ENCODE measurements around the gene FSHR. TPM values are rescaled to one million over a fixed set of nuclear protein-coding genes. Genes with fewer than 3 reads are reported as not detected.

The FSHR gene
- total and polyA plus RNA-seq, 2 of the 8 experiments (the other 6 are each of a cell fraction or from before 2014, with no cell fraction given): not detected

GRCh38 chr2:49122107-49122506 lies 32.2 kb downstream of the FSHR start:
- H3K79me2 ChIP-seq (ENCODE audit: control insufficient read depth in 1 of 2, insufficient read depth in 2 of 2, low read length in 2 of 2): no peaks in the 10 kb centered on the region
- H3K36me3 ChIP-seq (ENCODE audit: control insufficient read depth in 2 of 4, insufficient read depth in 4 of 4, low read length in 3 of 4): no peaks in the 10 kb centered on the region
- no peak overlapping the region for H2BK12ac ChIP-seq (ENCODE audit: low read depth, low read length)
- H3K27me3 ChIP-seq (replicated peaks in 1 of 4; ENCODE audit: control insufficient read depth in 3 of 4, extremely low read depth in 1 of 4, insufficient read depth in 3 of 4, low read length in 3 of 4): no peaks in the 10 kb centered on the region
- H3K4me3 ChIP-seq (ENCODE audit: extremely low read depth in 1 of 4, insufficient read depth in 2 of 4, low read depth in 3 of 4, low read length in 4 of 4): no peak overlapping the region
- H2BK15ac ChIP-seq (ENCODE audit: low read length): no peak overlapping the region
- H2BK120ac ChIP-seq (replicated peaks; ENCODE audit: low read depth, low read length): no peak overlapping the region
- ChIA-PET CTCF (ENCODE audit: partially characterized antibody) (interaction anchor here (0.5 kb wide), 1 partner anchor 17 kb away, joined by 3 read pairs; no protein-coding TSS in a partner anchor), POLR2A (ENCODE audit: partially characterized antibody) (interaction anchor here (1.6 kb wide), 1 partner anchor 8 kb away, joined by 3 read pairs; no protein-coding TSS in a partner anchor)
- H3K56ac ChIP-seq (replicated peaks; ENCODE audit: insufficient read length, low read depth, low read length): no peak overlapping the region
- WGBS, 2 experiments (ENCODE audit: extremely low coverage in 1 of 2, insufficient coverage in 1 of 2, insufficient read length in 1 of 2, insufficient replicate concordance in 2 of 2, low coverage in 1 of 2, low lambda C conversion rate in 2 of 2, missing lambda C conversion rate in 1 of 2): 90% methylated on average over 4 of the region's 4 CpGs; no CpG with 5 or more reads in 1 of the 2 experiments
- no peak overlapping the region for H2BK5ac ChIP-seq (ENCODE audit: low read depth, low read length)
- no peak overlapping the region for H4K8ac ChIP-seq (ENCODE audit: extremely low read depth, insufficient read depth, low read length)
- no peak for DNase-seq (ENCODE audit: low read depth in 1 of 2, low spot score in 2 of 2)
- no peak overlapping the region for H3K4me2 ChIP-seq (ENCODE audit: insufficient read depth in 1 of 2, low read depth in 2 of 2, low read length in 2 of 2)
- H2BK20ac ChIP-seq (ENCODE audit: low read length): no peak overlapping the region
- H4K20me1 ChIP-seq (replicated peaks in 1 of 2; ENCODE audit: control insufficient read depth in 1 of 2, insufficient read depth in 2 of 2, low read length in 2 of 2): no peaks in the 10 kb centered on the region
- no peaks in the 10 kb centered on the region for H3K9me3 ChIP-seq (ENCODE audit: insufficient read depth in 2 of 2, low read depth in 1 of 2, low read length in 1 of 2)
- no peak for FAIRE-seq
- H3K18ac ChIP-seq (ENCODE audit: extremely low read depth, low read length): no peak overlapping the region
- no peak overlapping the region for H3K27ac ChIP-seq (ENCODE audit: low read depth, low read length)
- no peak overlapping the region for H4K91ac ChIP-seq (replicated peaks; ENCODE audit: insufficient read length, low read length)
- H4K5ac ChIP-seq (ENCODE audit: insufficient read length, low read depth, low read length): no peak overlapping the region
- H3K9ac ChIP-seq (replicated peaks in 1 of 4; ENCODE audit: extremely low read depth in 1 of 4, low read depth in 3 of 4, low read length in 3 of 4): no peak overlapping the region
- H3K14ac ChIP-seq (ENCODE audit: insufficient read length): no peak overlapping the region
- no peaks in the 10 kb centered on the region for H3K23me2 ChIP-seq (ENCODE audit: low read depth, low read length)
- no peaks in the 10 kb centered on the region for H3K79me1 ChIP-seq (ENCODE audit: low read depth, low read length)
- no peak for TF ChIP-seq ATF2 (IDR thresholded peaks at IDR 0.05; ENCODE audit: low read length)
- no peak for TF ChIP-seq KDM1A (IDR thresholded peaks at IDR 0.05; ENCODE audit: borderline replicate concordance, low read length)
- TF ChIP-seq GTF2F1 (IDR thresholded peaks at IDR 0.05; ENCODE audit: borderline replicate concordance, low read depth, low read length): no peak
- TF ChIP-seq SUZ12 (IDR thresholded peaks at IDR 0.05; ENCODE audit: low read length): no peak
- no peak for TF ChIP-seq ATF3 (IDR thresholded peaks at IDR 0.05; ENCODE audit: insufficient read depth, low read depth, low read length)
- no peak for TF ChIP-seq PHF8 (conservative IDR thresholded peaks at IDR 0.05; ENCODE audit: low read depth, low read length)
- TF ChIP-seq EGR1 (IDR thresholded peaks at IDR 0.05; ENCODE audit: borderline replicate concordance, low read depth, low read length): no peak
- H3K4ac ChIP-seq (replicated peaks; ENCODE audit: insufficient read length, low read depth, low read length): no peak overlapping the region
- H2AK5ac ChIP-seq (ENCODE audit: low read depth, low read length): no peak overlapping the region
- no peak overlapping the region for H3K23ac ChIP-seq (ENCODE audit: insufficient read length)
- H2AFZ ChIP-seq (ENCODE audit: low read length): no peak overlapping the region
- no peaks in the 10 kb centered on the region for H3K4me1 ChIP-seq (replicated peaks in 1 of 4; ENCODE audit: control insufficient read depth in 3 of 4, insufficient read depth in 4 of 4, low read length in 3 of 4)
